Panc1 (cell line): Measurements from ENCODE around the gene C19orf25. TPM values are rescaled to one million over a fixed set of nuclear protein-coding genes. Genes with fewer than 3 reads are reported as not detected.

Experiments
- ATAC-seq: fragments of 200-7000 bp; cut with Tn5 transposase; 2 replicates; pipeline ENCODE4 v1.9.1; 2020; ENCODE audit warnings: mild to moderate bottlenecking, moderate library complexity
- BruUV-seq: library from RNA; stranded (reverse); fragments of 400-500 nt; replicated peaks from 2 replicates; lab custom pipeline; 2021; lab: Mats Ljungman, UMichigan
- CTCF ChIA-PET: fragments of 300-600 bp; sonication (Branson Sonifier 250); formaldehyde crosslinking; loops from one replicate; lab custom pipeline; 2022; ENCODE audit warnings: antibody characterized with exemption; lab: Charles Lee
- POLR2A ChIA-PET: fragments of 300-600 bp; sonication (Branson Sonifier 250); formaldehyde crosslinking; loops from one replicate; lab custom pipeline; 2022; ENCODE audit warnings: antibody characterized with exemption; lab: Charles Lee
- DNase-seq: peaks from one replicate; pipeline ENCODE4 v3.0.0-alpha.2; 2010; ENCODE audit warnings: low read depth, low spot score
- H3K27ac ChIP-seq: 2 replicates; pipeline ENCODE4 v1.5.1; 2011; ENCODE audit warnings: mild to moderate bottlenecking, low read length, inconsistent platforms
- H3K27me3 ChIP-seq: fragments of 200-500 bp; sonication (Bioruptor generic); 2 replicates; pipeline ENCODE4 v1.6.0; 2014; ENCODE audit warnings: low read length, inconsistent platforms; ENCODE audit not compliant: control insufficient read depth, insufficient read depth
- H3K36me3 ChIP-seq: fragments of 200-500 bp; sonication (Bioruptor generic); 2 replicates; pipeline ENCODE4 v1.5.1; 2014; ENCODE audit warnings: inconsistent platforms, mild to moderate bottlenecking, low read length, moderate library complexity; ENCODE audit not compliant: control insufficient read depth, insufficient read depth
- H3K4me1 ChIP-seq: 2 replicates; pipeline ENCODE4 v1.5.1; 2011; ENCODE audit warnings: inconsistent platforms, mild to moderate bottlenecking, low read length, moderate library complexity; ENCODE audit not compliant: control insufficient read depth, insufficient read depth
- H3K4me3 ChIP-seq, 2 experiments: 2 replicates each; pipeline ENCODE4 v1.5.1; 2011 to 2012; ENCODE audit warnings: low read depth in 2 of 2, low read length in 2 of 2, mild to moderate bottlenecking in 2 of 2, inconsistent platforms in 1 of 2, moderate library complexity in 1 of 2
- H3K9me3 ChIP-seq: fragments of 200-500 bp; sonication (Bioruptor generic); 2 replicates; pipeline ENCODE4 v1.5.1; 2014; ENCODE audit warnings: low read depth, mild to moderate bottlenecking, inconsistent platforms, low read length, moderate library complexity; ENCODE audit not compliant: control insufficient read depth, insufficient read depth
- CTCF ChIP-seq: fragments of 450-650 bp; IDR thresholded peaks from 2 replicates; pipeline ENCODE4 v1.5.1; 2017; ENCODE audit warnings: mild to moderate bottlenecking
- POLR2AphosphoS5 ChIP-seq: IDR thresholded peaks from 2 replicates; pipeline ENCODE4 v1.6.1; 2012; ENCODE audit warnings: mild to moderate bottlenecking, low read depth, low read length, moderate library complexity
- REST ChIP-seq, 2 experiments: IDR thresholded peaks; 2 replicates each; pipeline ENCODE4 v1.6.1; 2011 to 2012; ENCODE audit warnings: low read depth in 2 of 2, control low read depth in 1 of 2, low read length in 1 of 2, mild to moderate bottlenecking in 1 of 2, moderate library complexity in 1 of 2; ENCODE audit not compliant: insufficient read depth in 1 of 2
- SIN3A ChIP-seq: IDR thresholded peaks from 2 replicates; pipeline ENCODE4 v1.6.1; 2012; ENCODE audit warnings: low read depth, mild to moderate bottlenecking, low read length, moderate library complexity, borderline replicate concordance; ENCODE audit not compliant: insufficient read depth
- TCF7L2 ChIP-seq: IDR thresholded peaks from 2 replicates; pipeline ENCODE4 v1.6.1; 2011; ENCODE audit warnings: mild to moderate bottlenecking, low read depth, low read length, inconsistent platforms
- in situ Hi-C: cut with HindIII; loops from 2 replicates; pipeline ENCODE4 v1.10.0; 2016; ENCODE audit warnings: low sequenced_read_pairs, low pct_unique_long_range_greater_than_20kb
- intact Hi-C: fragments of 100-400 bp; cut with micrococcal nuclease; formaldehyde crosslinking; loops from one replicate; pipeline ENCODE4 v1.10.0; 2022; ENCODE audit not compliant: unreplicated experiment
- total RNA-seq: library from RNA; stranded (reverse); gene quantifications from one replicate; pipeline ENCODE4 v1.2.1, GENCODE V29; 2021; ENCODE audit not compliant: unreplicated experiment

The C19orf25 gene
- total RNA-seq, 1 experiment from 2014 or later = 34.7 TPM

GRCh38 chr19:1483131-1483978 lies 4.3 kb upstream of the C19orf25 start:
- ATAC-seq (no peak), DNase-seq (no peak)
- no peaks in the 10 kb centered on the region for H3K27me3 ChIP-seq
- ChIA-PET CTCF (no interaction called here), POLR2A (no interaction called here)
- in situ Hi-C loops = no loop called here
- H3K27ac ChIP-seq = no peak overlapping the region
- H3K9me3 ChIP-seq = no peaks in the 10 kb centered on the region
- intact Hi-C loops = no loop called here
- no peaks in the 10 kb centered on the region for H3K4me1 ChIP-seq
- H3K4me3 ChIP-seq = no peak overlapping the region
- no TSS peak for BruUV-seq
- no peaks in the 10 kb centered on the region; the same call in 1 of the 2 replicates for H3K36me3 ChIP-seq
- TF ChIP-seq SIN3A = no peak
- TF ChIP-seq REST (IDR thresholded peaks at IDR 0.05; ENCODE audit: insufficient read depth in 1 of 2, low read depth in 2 of 2, low read length in 1 of 2) = no peak
- TF ChIP-seq POLR2AphosphoS5 = no peak
- TF ChIP-seq TCF7L2 = no peak
- TF ChIP-seq CTCF = no peak

GRCh38 chr19:1482361-1483130 lies 3.5 kb upstream of the C19orf25 start:
- BruUV-seq = no TSS peak
- no peaks in the 10 kb centered on the region for H3K27me3 ChIP-seq
- no peak for DNase-seq
- POLR2A ChIA-PET = no interaction called here
- H3K4me3 ChIP-seq = no peak overlapping the region
- ATAC-seq = no peak
- no peaks in the 10 kb centered on the region; the same call in 1 of the 2 replicates for H3K4me1 ChIP-seq
- H3K9me3 ChIP-seq = no peaks in the 10 kb centered on the region
- no peak overlapping the region for H3K27ac ChIP-seq
- CTCF ChIA-PET = no interaction called here
- no peaks in the 10 kb centered on the region; the same call in 1 of the 2 replicates for H3K36me3 ChIP-seq
- intact Hi-C loops = no loop called here
- no peak for TF ChIP-seq TCF7L2
- no peak for TF ChIP-seq CTCF
- TF ChIP-seq REST (IDR thresholded peaks at IDR 0.05; ENCODE audit: insufficient read depth in 1 of 2, low read depth in 2 of 2, low read length in 1 of 2) = no peak
- TF ChIP-seq SIN3A = no peak
- no peak for TF ChIP-seq POLR2AphosphoS5
- in situ Hi-C loops = no loop called here
